GM21526 (cell line): ENCODE results near the gene ZMYND10.

Experiments used
- ATAC-seq: cut with Tn5 transposase; IDR thresholded peaks from one replicate; pipeline ENCODE4 v1.9.1; 2021; ENCODE audit warnings: moderate library complexity; ENCODE audit not compliant: unreplicated experiment, low FRiP score

ZMYND10 gene

GRCh38 chr3:50345586-50346234 is at the start of gene ZMYND10:
Gene ZMYND10, minus strand, starts transcription at chr3:50345732. Its CDS starts 153 bp downstream, at chr3:50345579.
- no peak for ATAC-seq

- no peak for ATAC-seq
Observed at GRCh38 chr3:50393061-50393460, 47.5 kb upstream of the ZMYND10 start.

DNA sequence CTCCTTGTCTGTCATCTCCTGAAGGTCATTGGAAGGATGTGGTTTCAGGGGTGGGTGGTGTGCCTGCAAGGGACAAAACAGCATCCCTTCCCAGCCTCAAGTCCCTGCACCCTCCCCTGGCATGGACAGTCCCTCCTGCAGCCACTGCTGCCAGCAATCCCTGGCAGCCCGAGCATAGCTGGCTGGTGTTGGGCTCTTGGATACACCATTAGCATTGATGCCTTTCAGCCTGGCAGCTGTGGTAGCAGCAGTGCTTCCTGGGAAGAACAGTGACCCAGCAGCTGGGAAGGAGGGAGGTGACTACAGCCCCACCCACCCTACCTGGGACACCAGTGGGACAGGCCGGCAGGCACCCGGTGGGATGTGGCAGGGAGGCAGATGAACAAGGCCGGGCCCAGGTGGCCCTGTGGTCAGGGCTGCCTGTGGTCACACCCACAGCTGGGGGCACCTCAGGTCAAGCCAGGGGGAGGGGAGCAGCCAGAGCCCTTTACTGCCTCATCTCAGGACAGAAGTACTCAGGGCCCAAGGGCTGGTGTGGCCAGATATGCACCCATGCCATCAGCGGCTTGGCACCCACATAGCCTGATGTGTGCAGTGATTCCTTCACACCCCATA is 46.7 kb upstream of the ZMYND10 start:
- ATAC-seq = no peak

GRCh38 chr3:50390508-50391224 is 45.1 kb upstream of the ZMYND10 start:
- no peak for ATAC-seq

DNA sequence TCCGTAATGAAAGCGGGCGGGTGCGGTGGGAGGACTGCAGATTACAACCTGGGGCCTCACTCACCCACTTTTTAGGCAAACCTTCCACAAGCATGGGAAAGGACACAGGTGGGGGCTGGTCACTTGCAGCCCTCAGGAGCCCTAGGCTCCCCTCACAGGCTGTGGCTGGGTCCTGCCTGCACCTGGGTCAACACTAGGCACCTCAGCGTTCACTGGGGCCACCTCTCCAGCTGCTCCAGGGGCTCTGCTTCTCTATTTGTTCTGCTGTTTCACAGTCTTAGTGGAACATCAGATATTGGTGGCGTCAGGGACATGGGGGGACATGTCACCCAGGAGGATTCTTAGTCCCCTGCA is 43.9 kb upstream of the ZMYND10 start:
- ATAC-seq = no peak

DNA sequence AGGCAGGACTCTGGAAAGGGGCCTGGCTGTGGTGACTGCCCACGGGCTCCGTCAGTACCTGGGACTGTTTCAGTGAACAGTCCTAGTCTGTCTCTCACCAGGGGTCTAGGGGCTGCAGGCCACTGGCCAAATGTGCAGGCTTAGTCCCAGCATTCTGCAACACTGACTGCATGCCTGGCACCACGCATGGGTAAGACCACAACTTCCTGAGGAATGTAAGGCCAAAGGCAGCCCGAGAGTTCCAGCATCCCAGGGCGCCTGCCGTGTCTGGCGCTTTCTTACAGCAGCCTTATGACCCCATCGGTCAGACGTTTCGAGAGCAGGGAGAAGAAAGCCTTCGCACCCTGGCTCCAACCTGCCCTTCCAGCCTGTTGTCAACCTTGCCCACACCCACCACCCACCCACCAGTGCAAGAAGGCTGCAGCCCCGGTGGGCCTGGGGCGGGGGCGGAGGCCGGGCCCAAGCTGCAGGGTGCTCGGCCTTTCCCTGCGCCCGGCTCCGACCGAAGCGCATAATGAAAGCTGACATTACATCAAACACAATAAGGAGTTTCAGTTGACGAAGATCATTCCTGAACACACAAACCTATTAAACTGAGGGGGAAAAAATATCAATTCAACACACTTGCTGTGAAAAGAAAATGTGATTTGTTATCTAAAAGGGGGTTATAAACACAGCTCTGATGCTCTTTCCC is 43.3 kb upstream of the ZMYND10 start:
- ATAC-seq = no peak

- no peak for ATAC-seq
Observed at GRCh38 chr3:50388016-50388719, 42.6 kb upstream of the ZMYND10 start.

- ATAC-seq = no peak
Observed at GRCh38 chr3:50385754-50386153, 40.2 kb upstream of the ZMYND10 start.

GRCh38 chr3:50383750-50384149 is 38.2 kb upstream of the ZMYND10 start:
- ATAC-seq = no peak

GRCh38 chr3:50382722-50383121 is 37.2 kb upstream of the ZMYND10 start:
- ATAC-seq = no peak

DNA sequence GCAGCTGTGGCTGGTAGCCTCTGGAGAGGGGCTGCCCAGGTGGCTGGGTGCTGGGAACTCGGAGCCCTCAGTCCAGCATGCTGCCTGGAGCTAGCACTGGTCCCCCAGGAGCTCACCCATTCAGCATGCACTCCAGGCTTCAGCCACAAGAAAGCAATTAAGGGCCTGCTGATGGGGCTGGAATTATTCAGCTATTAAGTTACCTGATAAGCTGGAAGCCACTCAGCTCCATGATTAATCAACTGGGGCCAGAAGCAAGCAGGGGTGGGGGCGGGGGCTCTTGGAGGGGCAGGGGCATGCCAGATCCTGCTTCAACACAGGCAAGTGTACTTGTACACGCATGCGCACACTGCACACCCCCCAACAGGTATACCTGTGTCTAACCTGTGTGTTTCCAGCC is 35.9 kb upstream of the ZMYND10 start:
- ATAC-seq = no peak

DNA sequence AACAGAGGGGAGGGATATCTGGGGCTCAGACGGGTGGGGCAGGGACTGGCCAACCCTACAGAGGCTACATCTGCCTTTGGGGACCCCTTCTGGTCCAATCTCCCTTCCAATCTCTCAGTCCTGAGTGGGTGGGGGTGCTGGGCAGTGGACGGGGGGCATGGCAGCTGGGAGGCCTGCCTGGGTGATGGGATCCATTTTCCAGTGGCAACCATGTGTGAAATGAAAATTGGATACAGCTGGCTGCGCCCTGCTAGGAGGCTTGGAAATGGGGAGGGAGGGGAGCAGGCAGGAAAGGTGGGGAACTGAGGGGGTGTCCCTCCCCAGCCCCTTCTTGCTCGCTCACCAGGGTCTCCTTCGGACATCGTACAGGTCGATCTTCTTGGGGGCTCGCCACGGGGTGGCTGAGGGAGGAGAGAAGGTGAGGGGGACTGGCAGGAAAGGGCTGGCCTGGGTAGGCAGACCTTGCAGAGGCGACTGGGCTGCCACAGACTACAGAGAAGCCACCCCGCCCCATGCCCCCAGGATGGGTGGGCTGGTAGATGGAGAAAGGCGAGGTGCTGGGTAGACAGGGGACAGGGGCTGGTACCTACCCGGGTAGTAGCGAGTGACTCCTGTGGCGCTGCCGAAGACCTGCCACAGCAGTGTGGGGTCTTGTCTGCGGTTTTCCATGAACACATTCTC is 35.0 kb upstream of the ZMYND10 start:
- ATAC-seq = no peak

GRCh38 chr3:50378757-50379156 is 33.2 kb upstream of the ZMYND10 start:
- ATAC-seq = no peak

DNA sequence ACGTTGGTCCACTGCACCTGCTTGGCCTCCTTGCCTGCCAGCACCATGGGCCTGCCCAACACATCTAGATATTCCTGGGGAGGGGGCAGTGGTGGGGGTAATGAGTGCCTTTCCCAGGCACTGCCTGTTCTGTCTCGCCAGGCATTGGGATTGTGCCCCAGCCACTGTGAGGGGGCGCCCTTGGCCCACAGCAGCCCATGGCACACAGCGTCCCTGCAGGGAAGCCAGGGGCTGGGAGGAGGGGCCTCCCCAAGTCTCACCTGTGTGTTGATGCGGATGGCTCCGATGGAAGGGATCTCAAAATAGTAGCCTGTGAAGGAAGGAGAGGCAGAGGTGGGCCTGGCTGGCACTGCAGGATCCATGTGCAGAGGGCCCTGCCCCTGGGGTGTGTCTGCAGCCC is 32.5 kb upstream of the ZMYND10 start:
- ATAC-seq = no peak

- no peak for ATAC-seq
Observed at GRCh38 chr3:50375258-50375931, 29.9 kb upstream of the ZMYND10 start.

DNA sequence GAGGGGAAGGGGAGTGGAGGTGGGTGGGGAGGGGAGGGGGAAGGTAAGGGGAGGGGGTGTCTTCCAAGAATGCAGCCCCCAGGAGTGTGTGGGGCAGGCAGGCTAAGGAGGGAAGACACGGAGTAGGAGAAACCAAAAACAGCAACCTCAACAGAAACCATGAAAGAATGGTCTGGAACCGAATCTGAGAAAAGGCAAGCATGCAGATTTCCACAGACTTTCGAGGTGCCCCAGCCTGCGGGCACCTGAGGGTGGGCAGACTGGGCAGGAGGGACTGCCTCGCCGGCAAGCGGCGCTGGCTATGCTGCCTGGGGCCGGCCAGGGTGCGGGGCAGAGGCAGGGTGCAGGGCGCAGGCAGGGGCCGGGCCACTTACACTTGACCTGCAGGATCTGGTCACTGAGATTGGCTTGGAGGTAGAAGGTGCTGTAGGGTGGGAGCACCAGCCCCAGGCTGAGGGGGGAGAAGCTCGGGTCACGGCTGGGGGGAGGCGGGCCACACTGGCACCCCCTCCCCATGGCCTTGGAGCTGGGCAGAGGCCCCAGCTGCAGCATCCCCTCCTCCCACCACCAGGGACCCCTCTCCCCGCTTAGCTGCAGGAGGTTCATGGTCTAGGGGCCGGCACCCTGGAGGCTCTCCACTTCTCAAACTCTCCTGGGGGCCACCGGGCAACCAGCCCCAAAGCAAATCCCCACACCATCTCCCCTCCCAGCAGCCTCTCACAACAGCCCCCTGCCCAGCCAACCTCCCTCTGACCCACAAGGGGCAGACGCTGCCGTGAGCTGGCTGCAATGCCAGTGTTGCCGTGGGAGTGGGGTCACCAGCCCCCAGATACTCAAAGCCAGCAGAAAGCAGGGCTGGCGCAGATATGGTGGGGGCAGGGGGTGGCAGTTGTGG is 29.1 kb upstream of the ZMYND10 start:
- no peak for ATAC-seq

- ATAC-seq = no peak
Observed at GRCh38 chr3:50373146-50374051, 27.9 kb upstream of the ZMYND10 start.

GRCh38 chr3:50372349-50372748 is 26.8 kb upstream of the ZMYND10 start:
- no peak for ATAC-seq
